OCI-M1 (cell line): ENCODE measurements around the gene GGA3.
"Not testable (repeated sequence)": the region's sequence is repeated elsewhere in the genome, so short reads cannot be mapped to it uniquely, and the experiment has no call there.

Experiments
- DNase-seq: peaks from one replicate; lab custom pipeline; 2025; lab: John Stamatoyannopoulos, UW

GGA3 gene, protein sequence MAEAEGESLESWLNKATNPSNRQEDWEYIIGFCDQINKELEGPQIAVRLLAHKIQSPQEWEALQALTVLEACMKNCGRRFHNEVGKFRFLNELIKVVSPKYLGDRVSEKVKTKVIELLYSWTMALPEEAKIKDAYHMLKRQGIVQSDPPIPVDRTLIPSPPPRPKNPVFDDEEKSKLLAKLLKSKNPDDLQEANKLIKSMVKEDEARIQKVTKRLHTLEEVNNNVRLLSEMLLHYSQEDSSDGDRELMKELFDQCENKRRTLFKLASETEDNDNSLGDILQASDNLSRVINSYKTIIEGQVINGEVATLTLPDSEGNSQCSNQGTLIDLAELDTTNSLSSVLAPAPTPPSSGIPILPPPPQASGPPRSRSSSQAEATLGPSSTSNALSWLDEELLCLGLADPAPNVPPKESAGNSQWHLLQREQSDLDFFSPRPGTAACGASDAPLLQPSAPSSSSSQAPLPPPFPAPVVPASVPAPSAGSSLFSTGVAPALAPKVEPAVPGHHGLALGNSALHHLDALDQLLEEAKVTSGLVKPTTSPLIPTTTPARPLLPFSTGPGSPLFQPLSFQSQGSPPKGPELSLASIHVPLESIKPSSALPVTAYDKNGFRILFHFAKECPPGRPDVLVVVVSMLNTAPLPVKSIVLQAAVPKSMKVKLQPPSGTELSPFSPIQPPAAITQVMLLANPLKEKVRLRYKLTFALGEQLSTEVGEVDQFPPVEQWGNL

DNA sequence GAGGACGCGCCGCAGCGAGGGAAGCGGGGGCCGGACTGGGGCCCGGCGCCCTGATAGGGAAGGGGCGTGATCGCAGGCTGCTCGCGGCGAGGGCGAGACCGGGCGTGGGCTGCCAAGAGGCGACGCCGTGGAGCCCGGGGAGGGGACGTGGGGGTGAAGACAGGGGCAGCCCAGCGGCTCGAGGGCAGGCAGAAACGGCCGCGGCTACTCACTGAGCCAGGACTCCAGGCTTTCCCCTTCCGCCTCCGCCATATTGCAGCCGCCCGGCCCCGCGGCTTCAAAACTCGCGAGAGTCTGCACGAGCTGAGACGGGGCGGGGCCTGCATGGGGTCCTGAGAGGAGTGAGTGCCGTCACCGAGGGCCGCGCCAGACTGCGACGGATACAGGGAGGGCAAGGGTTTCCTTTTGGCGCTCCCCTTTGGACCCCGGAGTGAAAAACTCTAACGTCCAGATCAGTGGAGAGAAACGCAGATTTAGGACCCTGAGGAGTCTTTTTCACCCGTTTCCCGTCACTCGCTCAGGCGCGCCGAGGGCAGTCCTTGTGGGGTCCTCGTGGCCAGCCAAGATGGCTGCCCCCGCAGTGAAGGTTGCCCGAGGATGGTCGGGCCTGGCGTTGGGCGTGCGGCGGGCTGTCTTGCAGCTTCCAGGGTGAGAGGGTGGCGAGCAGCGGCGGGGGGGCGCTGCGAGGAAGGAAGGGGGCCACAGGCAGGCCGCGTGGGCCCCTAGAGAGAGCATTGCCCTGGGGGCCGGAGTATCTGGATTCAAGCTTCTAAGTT is at the start of gene GGA3, which contains the start of gene MRPS7:
Gene GGA3, minus strand, starts transcription at position 271 of the 776 bp plus-strand sequence. Its CDS starts 19 bp downstream, at position 252.
Gene MRPS7, plus strand, starts transcription at position 544 of the 776 bp plus-strand sequence. Its CDS starts 22 bp downstream, at position 566.
- DNase-seq, result peak; percentile 96

DNA sequence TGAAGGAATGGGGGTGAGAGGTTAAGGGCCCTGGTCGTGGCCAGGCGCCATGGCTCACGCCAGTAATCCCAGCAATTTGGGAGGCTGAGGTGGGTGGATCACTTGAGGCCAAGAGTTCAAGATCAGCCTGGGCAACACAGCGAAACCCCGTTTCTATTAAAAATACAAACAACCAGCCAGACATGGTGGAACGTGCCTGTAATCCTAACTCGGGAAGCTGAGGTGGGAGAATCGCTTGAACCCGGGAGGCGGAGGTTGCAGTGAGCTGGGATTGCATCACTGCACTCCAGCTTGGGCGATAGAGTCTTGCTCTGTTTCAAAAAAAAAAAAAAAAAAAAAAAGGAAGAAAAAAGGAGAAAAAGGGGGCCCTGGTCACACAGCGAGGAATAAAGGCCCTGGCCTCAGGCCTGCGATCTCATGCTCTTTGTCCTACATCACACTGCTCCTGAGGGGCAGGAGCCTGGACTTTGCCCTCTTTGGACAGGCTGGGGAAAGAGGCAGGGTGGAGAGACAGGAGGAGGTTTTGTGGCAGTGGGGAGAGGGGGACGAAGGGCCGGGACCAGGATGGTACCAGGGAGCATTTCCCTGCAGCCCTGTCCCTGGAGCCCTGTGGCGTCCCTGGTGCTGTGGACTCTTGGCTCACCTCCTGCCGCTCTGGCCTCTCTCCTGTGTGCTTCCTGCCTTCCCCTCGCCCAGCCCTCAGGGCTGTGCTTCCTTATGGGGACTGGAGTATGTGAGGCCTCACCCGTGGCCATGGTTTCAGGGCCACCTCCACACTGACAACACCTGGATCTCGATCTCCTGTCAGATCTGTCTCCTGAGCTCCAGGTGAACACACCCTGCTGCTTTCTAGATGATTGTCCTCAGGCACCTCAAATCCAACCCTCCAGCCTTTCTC is 47.6 kb upstream of the GGA3 start:
- no peak for DNase-seq

DNA sequence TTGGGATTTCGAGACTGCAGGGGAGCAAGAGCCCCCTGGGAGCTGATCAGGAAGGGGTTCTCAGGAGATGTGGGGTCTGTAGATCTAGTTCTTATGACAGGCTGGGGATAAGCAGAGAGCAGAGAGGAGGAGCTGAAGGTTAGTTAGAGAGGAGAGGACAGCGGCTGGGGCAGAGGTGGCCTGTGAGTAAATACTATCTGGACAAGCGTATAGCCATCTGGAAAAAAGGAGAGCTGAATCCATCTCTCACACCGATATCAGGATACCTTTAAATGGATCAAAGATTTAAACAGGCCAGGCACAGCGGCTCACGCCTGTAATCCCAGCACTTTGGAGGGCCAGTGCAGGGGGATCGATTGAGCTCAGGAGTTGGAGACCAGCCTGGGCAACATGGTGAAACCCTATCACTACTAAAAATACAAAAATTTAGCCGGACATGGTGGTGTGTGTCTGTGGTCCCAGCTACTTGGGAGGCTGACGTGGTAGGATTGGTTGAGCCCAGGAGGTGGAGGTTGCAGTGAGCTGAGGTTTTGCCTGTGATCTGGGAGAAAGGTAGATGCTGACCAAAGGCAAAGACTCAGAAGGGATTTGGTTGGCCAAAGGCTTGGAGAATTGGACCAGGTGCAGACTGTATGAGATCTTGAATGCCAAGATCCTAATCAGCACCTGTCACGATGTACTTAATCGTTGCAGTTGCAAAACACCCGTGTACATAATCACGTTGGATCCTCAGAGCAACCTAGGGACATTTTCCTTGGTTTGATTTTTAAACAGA is 46.7 kb upstream of the GGA3 start:
- no peak for DNase-seq

DNA sequence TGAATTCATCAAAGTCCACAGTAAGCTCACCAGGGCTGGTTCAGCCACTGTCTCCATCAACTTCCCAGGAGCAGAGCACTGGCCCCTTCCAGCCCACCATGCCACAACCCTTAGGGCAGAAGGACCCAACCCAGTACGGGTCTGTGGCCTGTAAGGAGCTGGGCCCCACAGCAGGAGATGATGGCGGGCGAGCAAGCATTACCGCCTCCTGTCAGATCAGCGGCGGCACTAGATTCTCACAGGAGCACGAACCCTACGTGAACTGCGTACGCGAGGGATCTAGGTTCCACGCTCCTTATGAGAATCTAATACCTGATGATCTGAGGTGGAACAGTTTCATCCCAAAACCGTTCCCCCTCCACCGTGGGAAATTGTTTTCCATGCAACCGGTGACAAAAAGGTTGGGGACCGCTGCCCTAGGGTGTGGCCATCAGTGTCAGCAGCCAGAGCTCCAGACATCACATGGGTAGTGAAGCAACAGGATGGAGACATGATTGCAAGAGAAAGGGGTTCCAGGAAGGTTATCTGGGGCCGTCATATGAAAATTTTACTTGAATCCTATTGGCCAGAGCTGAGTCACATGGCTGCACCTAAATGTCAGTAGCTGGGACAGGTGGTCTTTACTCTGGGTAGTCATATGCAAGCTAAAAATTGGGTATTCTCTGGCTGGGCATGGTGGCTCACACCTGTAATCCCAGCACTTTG is 40.2 kb upstream of the GGA3 start:
- no peak for DNase-seq

DNA sequence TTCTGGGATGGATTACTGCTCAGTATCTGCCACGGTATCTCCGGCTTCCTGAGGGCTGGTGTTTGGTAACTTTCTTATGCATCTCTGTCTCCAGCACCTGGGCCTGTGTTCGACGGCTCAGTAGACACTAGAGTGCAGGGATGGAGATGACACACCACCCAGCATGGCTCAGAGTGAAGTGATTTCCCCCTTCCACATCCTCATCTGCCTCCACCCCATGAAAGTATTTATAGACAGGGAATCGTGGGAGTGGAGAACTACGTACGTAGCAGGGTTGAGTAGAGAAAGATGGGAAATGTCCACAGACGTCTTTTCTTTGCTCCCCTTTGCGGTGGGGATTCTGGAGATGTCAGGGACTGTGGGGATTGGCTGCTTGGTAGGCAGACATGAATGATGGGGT is 39.6 kb upstream of the GGA3 start:
- DNase-seq, result no peak

GRCh38 chr17:75300280-75300679 is 38.9 kb upstream of the GGA3 start:
- DNase-seq, result no peak

DNA sequence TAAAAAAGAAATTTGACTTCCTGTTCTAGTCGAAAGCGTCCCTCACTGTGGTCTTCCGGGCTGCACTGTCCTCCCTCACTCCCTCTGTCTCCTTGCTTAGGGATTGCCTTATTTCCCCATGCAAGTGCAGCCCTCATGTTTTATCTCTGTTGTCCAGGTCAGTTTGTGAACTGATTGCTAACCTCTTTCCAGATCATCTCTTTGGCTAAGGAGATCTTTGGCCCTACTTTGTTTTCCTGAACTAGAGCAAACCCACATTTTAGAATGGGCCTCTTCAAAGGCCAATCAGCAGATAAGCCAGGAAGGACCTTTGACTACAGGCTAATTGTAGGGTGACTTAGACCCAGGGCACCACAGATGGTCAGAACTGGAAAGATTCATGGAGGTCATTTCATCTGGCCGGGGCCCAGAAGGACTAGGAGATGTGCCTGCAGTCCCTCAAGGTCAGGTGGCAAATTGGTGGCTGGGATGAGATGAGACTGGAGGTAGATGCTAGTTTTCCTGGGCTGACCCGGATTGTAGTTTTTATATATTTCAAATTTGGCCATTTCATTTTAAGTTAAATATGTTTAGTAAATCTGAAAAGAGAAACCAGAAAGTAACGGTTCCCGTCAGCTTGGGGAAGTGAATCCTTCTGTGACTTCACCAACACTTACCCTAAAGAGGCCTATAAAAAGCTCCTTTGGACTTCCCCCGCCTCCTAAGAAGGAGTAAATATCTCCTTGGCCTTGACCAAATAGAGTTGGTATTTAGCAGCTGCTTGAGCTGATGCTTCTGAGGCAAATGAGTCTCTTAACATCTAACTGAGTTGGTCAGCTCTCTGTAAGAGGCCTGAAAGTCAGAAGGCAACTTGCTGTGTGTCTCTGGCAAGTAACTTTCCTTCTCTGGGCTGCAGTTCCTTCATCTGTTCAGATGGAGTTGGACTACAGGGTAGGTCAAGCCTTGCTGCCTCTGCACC is 34.1 kb upstream of the GGA3 start:
- peak; percentile 7 for DNase-seq

DNA sequence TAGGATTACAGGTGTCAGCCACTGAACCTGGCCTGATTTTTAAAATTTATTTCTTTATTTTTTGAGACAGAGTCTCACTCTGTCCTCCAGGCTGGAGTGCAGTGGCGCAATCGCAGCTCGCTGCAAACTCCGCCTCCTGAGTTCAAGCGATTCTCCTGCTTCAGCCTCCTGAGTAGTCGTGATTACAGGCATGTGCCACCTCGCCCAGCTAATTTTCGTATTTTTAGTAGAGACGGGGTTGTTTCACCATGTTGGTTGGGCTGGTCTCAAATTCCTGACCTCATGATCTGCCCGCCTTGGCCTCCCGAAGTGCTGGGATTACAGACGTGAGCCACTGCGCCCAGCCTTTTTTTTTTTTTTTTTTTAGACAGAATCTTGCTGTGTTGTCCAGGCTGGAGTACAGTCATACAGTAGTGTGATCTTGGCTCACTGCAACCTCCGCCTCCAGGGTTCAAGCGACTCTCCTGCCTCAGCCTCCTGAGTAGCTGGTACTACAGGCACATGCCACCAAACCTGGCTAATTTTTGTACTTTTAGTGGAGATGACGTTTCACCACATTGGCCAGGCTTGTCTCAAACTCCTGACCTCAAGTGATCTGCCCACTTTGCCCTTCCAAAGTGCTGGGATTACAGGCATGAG is 31.5 kb upstream of the GGA3 start:
- DNase-seq, result not testable (repeated sequence)

GRCh38 chr17:75289832-75290337 is 28.5 kb upstream of the GGA3 start:
- DNase-seq, result peak; percentile 91

GRCh38 chr17:75289115-75289831 is 27.9 kb upstream of the GGA3 start, which contains the start of gene SLC25A19:
Gene SLC25A19 (minus strand): TSS chr17:75289433. CDS start chr17:75286764, 2,669 bp downstream.
- DNase-seq, result peak; percentile 99

GRCh38 chr17:75288770-75289114 is 27.3 kb upstream of the GGA3 start:
- DNase-seq, result peak; percentile 59

DNA sequence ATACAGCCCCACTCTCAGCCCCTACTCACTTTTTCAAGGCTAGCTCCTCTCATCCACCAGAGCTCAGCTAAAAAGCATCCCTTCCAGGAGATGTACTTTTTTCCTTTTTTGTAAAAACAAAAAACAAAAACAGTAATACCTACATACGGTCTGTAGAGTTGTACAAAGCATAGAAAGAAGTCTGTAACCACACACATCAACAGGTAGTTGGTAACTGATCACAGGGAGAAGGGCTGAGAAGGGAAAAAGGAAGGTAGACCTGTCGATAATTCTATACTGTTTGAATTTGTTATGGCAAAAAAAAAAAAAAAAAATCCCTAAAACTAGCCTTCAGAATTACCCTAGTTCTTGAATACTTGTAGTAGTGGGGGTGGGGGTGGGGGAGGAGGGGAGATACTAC is 27.0 kb upstream of the GGA3 start:
- no peak for DNase-seq

DNA sequence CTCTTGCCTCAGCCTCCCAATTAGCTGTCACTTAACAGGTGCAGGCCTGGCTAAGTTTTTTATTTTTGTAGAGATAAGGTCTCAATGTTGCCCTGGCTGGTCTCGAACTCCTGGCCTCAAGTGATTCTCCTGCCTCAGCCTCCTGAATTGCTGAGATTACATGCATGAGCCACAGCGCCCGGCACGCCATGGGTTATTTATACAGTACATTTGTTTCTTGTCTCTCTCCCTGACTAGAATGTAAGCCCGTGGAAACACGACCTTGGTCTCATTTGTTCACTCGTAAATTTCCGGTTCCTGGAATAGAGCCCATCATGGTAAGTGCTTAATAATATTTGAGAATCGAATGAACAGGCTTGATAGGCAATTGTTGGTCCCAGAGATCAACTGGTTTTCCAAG is 25.8 kb upstream of the GGA3 start:
- DNase-seq, result no peak

GRCh38 chr17:75285123-75285522 is 23.7 kb upstream of the GGA3 start:
- DNase-seq, result no peak

- DNase-seq, result not testable (repeated sequence)
Measured at GRCh38 chr17:75280189-75280588, 18.8 kb upstream of the GGA3 start.

GRCh38 chr17:75277664-75278071 is 16.3 kb upstream of the GGA3 start:
- DNase-seq, result no peak

GRCh38 chr17:75273977-75274708 is 12.7 kb upstream of the GGA3 start:
- DNase-seq, result peak; percentile 9
